GM12891 (cell line): ENCODE results near the gene C19orf53.

Source experiments
- PAX5 ChIP-seq: IDR thresholded peaks from 2 replicates; pipeline ENCODE4 v1.6.1; 2011; ENCODE audit warnings: low read length, moderate library complexity, mild to moderate bottlenecking; ENCODE audit not compliant: insufficient read depth, severe bottlenecking
- POLR2A ChIP-seq: IDR thresholded peaks from 2 replicates; pipeline ENCODE4 v1.6.1; 2011; ENCODE audit warnings: low read depth, low read length, control low read depth
- POLR2AphosphoS5 ChIP-seq: IDR thresholded peaks from 2 replicates; pipeline ENCODE4 v1.6.1; 2011; ENCODE audit warnings: low read depth, low read length, control low read depth
- POU2F2 ChIP-seq: IDR thresholded peaks from 2 replicates; pipeline ENCODE4 v1.6.1; 2011; ENCODE audit warnings: low read depth, mild to moderate bottlenecking, control low read depth, low read length, moderate library complexity
- SPI1 ChIP-seq: IDR thresholded peaks from 2 replicates; pipeline ENCODE4 v1.6.1; 2011; ENCODE audit warnings: low read depth, low read length, control low read depth
- TAF1 ChIP-seq: IDR thresholded peaks from 2 replicates; pipeline ENCODE4 v1.6.1; 2011; ENCODE audit warnings: low read depth, low read length, control low read depth

- TF ChIP-seq POLR2A (0 out of 2 replicates have a peak, but pooled peaks have one; percentile 26), POLR2AphosphoS5 (no peak), TAF1 (no peak; the same call in 1 of the 2 replicates), POU2F2 (no peak), PAX5 (no peak), SPI1 (no peak)
Observed at GRCh38 chr19:13764101-13764807, 10.0 kb upstream of the C19orf53 start, which contains the start of gene MRI1.
